Mucosa of stomach (tissue), 1 donor: ENCODE data around the gene GAS7.

Source experiments
- H3K27me3 ChIP-seq: one replicate; pipeline ENCODE4 v1.7.0; 2013; ENCODE audit warnings: mild to moderate bottlenecking, low read length; ENCODE audit not compliant: control insufficient read depth, insufficient read depth
- H3K36me3 ChIP-seq: one replicate; pipeline ENCODE4 v1.7.0; 2013; ENCODE audit warnings: low read length; ENCODE audit not compliant: control insufficient read depth, insufficient read depth
- H3K4me1 ChIP-seq: one replicate; pipeline ENCODE4 v1.7.0; 2013; ENCODE audit warnings: mild to moderate bottlenecking, low read length; ENCODE audit not compliant: control insufficient read depth, insufficient read depth
- H3K4me3 ChIP-seq: one replicate; pipeline ENCODE4 v1.7.0; 2013; ENCODE audit warnings: low read length
- H3K9ac ChIP-seq: one replicate; pipeline ENCODE4 v1.7.0; 2013; ENCODE audit warnings: mild to moderate bottlenecking, low read length, moderate library complexity
- H3K9me3 ChIP-seq: one replicate; pipeline ENCODE4 v1.7.0; 2013; ENCODE audit warnings: mild to moderate bottlenecking, low read length, moderate library complexity; ENCODE audit not compliant: control insufficient read depth
- donor health status: Pancreatic carcinoma.

The GAS7 gene

DNA sequence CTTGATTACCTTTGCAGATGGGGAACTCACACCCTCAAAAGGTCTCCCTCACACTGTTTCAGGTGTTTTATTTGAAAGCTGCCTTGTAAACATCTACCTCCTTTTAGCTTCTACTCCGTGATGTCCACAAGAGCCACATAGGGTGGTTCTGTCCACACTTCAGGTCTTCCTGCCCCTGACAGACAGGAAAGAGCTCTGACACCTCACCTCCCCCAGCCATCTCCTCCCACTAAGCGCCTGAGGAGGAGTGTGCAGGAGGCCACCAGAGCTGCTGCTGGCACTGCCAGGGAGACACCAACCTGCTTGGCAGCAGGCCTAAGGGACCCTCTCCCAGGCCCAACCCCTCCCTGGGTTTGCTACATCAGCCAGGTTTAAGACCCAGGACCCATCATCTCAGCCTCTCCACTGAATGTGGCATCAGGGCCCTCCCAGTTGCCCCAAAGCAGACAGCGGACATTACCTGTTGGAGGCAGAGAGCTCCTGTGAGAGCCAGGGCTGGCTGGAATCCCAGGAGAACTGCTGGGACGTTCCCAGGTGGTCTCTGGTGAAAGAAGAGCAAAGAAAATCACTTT lies 217.0 kb downstream of the GAS7 start:
- no peaks in the 10 kb centered on the region for H3K27me3 ChIP-seq
- no peak overlapping the region for H3K4me3 ChIP-seq
- no peaks in the 10 kb centered on the region for H3K4me1 ChIP-seq
- H3K9ac ChIP-seq, result no peak overlapping the region
- H3K9me3 ChIP-seq, result no peaks in the 10 kb centered on the region
- no peaks in the 10 kb centered on the region for H3K36me3 ChIP-seq

DNA sequence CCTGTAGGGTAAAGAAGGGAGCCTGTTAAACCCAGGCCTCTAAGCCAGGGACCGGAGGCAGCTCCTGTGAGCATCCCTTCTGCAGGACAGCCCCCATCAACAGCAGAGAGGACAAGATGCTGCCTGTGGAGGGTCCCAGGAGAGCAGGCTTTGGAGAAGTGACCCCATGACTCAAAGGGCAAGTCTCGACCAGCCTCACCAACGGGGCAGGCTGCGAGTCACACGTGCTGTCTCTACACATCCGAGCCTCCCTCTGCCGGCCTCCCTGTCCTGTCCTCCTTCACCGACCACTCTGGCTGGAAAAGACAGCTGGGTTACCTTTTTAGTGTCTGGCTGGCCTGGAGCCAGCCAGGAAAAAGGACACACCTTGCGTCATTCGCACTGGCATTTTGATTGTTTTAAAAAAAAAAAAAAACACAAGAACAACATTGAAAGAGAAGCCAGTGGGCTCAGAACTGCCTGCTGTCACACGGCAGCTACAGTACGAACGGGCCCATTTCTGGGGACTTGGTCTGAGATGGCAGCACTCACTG lies 218.9 kb downstream of the GAS7 start:
- Histone ChIP-seq H3K36me3 (no peaks in the 10 kb centered on the region), H3K9me3 (no peaks in the 10 kb centered on the region), H3K27me3 (no peaks in the 10 kb centered on the region), H3K4me1 (no peaks in the 10 kb centered on the region), H3K4me3 (no peak overlapping the region), H3K9ac (no peak overlapping the region)

GRCh38 chr17:9977180-9977575 lies 221.2 kb downstream of the GAS7 start:
- Histone ChIP-seq H3K36me3 (no peaks in the 10 kb centered on the region), H3K9me3 (no peaks in the 10 kb centered on the region), H3K4me3 (no peak overlapping the region), H3K27me3 (no peaks in the 10 kb centered on the region), H3K4me1 (no peaks in the 10 kb centered on the region), H3K9ac (no peak overlapping the region)

- no peaks in the 10 kb centered on the region for H3K4me1 ChIP-seq
- no peaks in the 10 kb centered on the region for H3K36me3 ChIP-seq
- no peak overlapping the region for H3K9ac ChIP-seq
- no peaks in the 10 kb centered on the region for H3K9me3 ChIP-seq
- H3K4me3 ChIP-seq, result no peak overlapping the region
- no peaks in the 10 kb centered on the region for H3K27me3 ChIP-seq
Observed at GRCh38 chr17:9976283-9977179, 221.9 kb downstream of the GAS7 start.

DNA sequence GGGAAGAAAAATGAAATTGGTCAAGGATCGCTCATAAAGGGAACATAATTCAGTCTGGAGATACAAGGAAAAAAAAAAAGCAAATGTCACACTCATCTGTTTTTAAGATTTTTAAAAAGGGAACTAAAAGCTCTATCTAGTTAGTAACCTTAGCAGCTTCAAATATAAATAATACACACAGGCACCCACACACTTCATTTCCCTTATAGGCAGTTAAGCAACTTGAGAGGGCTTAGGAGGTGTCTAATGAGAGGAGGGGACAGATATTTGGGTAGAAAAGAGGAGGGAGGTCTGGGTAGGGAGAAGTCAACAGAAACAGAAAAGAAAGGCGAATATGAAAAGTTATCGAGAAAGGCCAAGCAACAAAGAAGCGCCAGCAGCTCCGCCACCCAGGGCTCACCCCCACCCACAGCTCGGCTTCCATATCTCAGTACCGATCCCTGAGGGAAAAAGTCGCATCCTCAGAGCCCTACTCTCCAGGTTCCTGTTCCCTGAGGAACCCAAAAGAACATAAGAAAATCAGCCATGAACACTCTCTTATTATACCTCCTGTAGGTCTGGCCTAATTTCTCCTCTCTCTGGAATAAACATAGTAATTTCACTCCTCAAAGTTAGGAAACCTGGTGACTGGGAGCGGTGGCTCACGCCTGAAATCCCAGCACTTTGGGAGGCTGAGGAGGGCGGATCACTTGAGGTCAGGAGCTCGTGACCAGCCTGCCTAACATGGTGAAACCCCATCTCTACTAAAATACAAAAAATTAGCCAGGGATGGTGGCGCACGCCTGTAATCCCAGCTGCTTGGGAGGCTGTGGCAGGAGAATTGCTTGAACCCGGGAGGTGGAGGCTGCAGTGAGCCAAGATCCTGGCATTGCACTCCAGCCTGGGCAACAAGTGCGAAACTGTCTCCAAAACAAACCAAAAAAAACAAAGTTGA lies 223.7 kb downstream of the GAS7 start:
- Histone ChIP-seq H3K4me3 (no peak overlapping the region), H3K4me1 (no peaks in the 10 kb centered on the region), H3K27me3 (no peaks in the 10 kb centered on the region), H3K36me3 (no peaks in the 10 kb centered on the region), H3K9ac (no peak overlapping the region), H3K9me3 (no peaks in the 10 kb centered on the region)

DNA sequence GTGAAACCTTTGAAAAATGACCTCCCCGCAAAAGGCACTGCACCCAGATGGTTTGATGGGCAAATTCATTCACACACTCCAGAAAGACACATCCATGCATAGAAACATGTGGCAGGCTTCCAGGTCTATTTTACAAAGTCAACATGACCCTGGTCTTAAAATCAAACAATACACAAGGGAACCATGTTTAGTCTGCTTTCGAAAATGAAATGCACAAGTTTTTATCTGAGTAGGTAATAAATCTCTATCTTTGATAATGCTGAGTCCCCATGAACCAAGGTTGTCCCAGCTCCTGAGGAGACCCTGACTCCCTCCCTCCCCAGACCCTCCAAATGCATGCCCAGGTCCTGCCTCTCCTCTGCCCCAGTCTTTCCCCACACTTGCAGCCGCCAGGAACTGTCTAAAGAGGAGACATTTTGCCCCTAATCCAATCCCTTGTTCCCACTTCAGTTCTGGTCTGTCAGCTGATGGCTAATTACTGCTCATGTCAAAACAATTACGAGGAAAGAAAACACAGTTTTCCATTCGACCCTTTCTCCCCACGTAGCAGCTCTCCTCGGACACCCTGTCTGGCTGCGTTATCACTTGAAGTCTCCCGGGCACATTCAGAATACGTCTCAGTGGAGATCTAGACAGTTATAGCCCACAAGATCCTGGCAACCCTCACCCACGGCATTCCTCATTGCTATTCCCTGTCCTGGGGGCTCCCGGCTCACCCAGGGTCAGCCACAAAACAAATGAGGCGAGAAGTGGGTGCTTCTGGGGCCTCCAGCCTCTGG lies 224.5 kb downstream of the GAS7 start:
- Histone ChIP-seq H3K27me3 (no peaks in the 10 kb centered on the region), H3K9ac (no peak overlapping the region), H3K36me3 (no peaks in the 10 kb centered on the region), H3K4me1 (no peaks in the 10 kb centered on the region), H3K9me3 (no peaks in the 10 kb centered on the region), H3K4me3 (no peak overlapping the region)

DNA sequence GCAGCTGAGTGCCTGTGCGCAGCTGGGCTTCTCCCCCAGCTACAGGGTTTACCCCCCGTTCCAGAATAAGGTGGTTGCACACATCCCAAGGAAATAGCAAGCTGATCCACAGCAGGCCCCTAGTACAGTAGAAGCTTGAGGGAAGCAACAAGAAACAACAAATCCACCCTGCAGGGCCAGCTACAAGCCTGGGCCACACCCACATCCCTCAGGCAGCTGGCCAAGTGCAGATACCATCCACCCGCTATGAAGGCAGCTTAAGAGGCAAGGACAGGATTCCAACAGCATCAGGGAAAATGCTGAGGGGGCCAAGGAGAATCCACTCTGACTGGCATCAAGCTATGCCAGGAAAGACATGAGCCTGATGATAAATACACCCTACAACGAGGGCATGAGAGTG lies 226.4 kb downstream of the GAS7 start:
- H3K36me3 ChIP-seq, result no peaks in the 10 kb centered on the region
- H3K4me1 ChIP-seq, result no peaks in the 10 kb centered on the region
- H3K9ac ChIP-seq, result no peak overlapping the region

DNA sequence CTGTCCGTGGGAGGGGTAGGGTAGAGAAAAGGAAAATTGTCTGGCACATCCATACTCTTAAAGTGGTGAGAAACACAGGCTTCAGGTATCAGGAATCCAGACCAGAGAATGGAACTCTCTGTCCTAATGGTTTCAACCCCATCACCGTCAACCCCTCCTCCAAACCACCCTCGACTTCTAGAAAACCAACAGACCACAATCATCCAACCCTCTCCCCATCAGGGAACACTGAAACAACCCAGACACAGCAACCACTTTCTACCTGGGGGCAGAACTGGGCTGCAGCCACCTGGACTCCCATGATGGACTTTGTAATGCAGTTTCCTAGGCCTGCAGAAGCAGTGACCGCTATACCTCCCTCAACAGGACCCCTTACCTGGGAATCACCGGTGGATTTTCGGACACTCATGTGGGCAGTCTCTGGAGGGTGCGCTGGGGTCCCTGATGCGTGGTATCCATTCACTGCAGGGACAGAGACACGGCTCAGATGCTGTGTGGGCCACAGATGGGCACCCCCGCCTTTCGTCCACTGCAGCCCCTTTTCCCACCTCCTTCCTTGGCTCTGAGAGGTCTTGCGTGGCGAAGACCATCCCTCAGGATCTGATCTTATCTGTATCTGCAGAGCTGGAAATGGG lies 229.0 kb downstream of the GAS7 start:
- Histone ChIP-seq H3K4me3 (no peak overlapping the region), H3K36me3 (no peaks in the 10 kb centered on the region), H3K27me3 (no peaks in the 10 kb centered on the region), H3K4me1 (no peaks in the 10 kb centered on the region), H3K9me3 (no peaks in the 10 kb centered on the region), H3K9ac (no peak overlapping the region)

More for the DNA sequence above, 226.4 kb downstream of the GAS7 start:
- H3K4me3 ChIP-seq, result no peak overlapping the region
- H3K9me3 ChIP-seq, result no peaks in the 10 kb centered on the region
- H3K27me3 ChIP-seq, result no peaks in the 10 kb centered on the region

GRCh38 chr17:9968881-9969280 lies 229.5 kb downstream of the GAS7 start:
- no peak overlapping the region for H3K4me3 ChIP-seq
- no peaks in the 10 kb centered on the region for H3K36me3 ChIP-seq
- H3K4me1 ChIP-seq, result no peaks in the 10 kb centered on the region
- no peaks in the 10 kb centered on the region for H3K9me3 ChIP-seq
- no peak overlapping the region for H3K9ac ChIP-seq
- H3K27me3 ChIP-seq, result no peaks in the 10 kb centered on the region

DNA sequence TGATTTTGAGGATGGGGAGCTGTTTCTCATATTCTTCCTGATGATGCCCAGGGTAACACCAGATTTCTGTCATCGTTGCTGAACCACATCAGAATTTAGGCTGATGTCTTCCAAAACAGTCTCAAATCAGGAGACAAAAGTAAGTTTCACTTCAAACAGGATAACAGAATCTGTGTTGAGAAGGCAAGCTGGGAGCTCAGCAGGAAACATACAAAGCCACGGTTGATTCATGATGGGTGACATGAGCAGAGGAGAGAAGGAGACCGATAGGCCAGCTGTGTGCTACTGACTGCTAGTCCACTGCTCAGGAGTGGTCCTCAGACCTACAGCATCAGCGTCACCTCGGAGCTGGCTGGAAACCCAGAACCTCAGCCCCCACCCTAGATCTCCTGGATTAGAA lies 230.4 kb downstream of the GAS7 start:
- Histone ChIP-seq H3K4me3 (no peak overlapping the region), H3K27me3 (no peaks in the 10 kb centered on the region), H3K4me1 (no peaks in the 10 kb centered on the region), H3K9me3 (no peaks in the 10 kb centered on the region), H3K36me3 (no peaks in the 10 kb centered on the region), H3K9ac (no peak overlapping the region)

GRCh38 chr17:9959377-9959981 lies 238.9 kb downstream of the GAS7 start:
- no peaks in the 10 kb centered on the region for H3K9me3 ChIP-seq
- no peak overlapping the region for H3K9ac ChIP-seq
- no peak overlapping the region for H3K4me3 ChIP-seq
- peaks cover 2% of the 10 kb centered on the region for H3K27me3 ChIP-seq
- no peaks in the 10 kb centered on the region for H3K4me1 ChIP-seq
- H3K36me3 ChIP-seq, result no peaks in the 10 kb centered on the region
